Heart right ventricle (tissue), 16 donors: Measurements from ENCODE around the gene C14orf119. TPM values are rescaled to one million over a fixed set of nuclear protein-coding genes. Genes with fewer than 3 reads are reported as not detected.
"Not testable (repeated sequence)": the region's sequence is repeated elsewhere in the genome, so short reads cannot be mapped to it uniquely, and the experiment has no call there.

Experiments
- ATAC-seq, 8 donors: fragments of 200-7000 bp; cut with Tn5 transposase; one replicate each; pipeline ENCODE4 v1.9.1; 2020; ENCODE audit warnings: mild to moderate bottlenecking in 8 of 8, moderate library complexity in 8 of 8, moderate number of reproducible peaks in 1 of 8
- DNase-seq, 2 donors: peaks; one replicate each; pipeline ENCODE4 v3.0.0-alpha.2; 2020
- H3K27ac ChIP-seq, 10 donors: fragments of 200-600 bp; sonication (generic) in 2 of 10; one replicate each; pipeline versions ENCODE4 v1.5.0 to v1.8.0; 2020 to 2022; ENCODE audit warnings: mild to moderate bottlenecking in 3 of 10
- H3K27me3 ChIP-seq, 7 donors: fragments of 200-600 bp; one replicate each; pipeline ENCODE4 v1.8.0; 2021 to 2022; ENCODE audit warnings: mild to moderate bottlenecking in 2 of 7
- H3K36me3 ChIP-seq, 9 donors: fragments of 200-600 bp; sonication (generic) in 1 of 9; one replicate each; pipeline versions ENCODE4 v1.5.0 to v1.8.0; 2020 to 2022; ENCODE audit warnings: mild to moderate bottlenecking in 2 of 9
- H3K4me1 ChIP-seq, 9 donors: fragments of 200-600 bp; sonication (generic) in 1 of 9; one replicate each; pipeline versions ENCODE4 v1.5.0 to v1.8.0; 2020 to 2022; ENCODE audit warnings: mild to moderate bottlenecking in 4 of 9
- H3K4me3 ChIP-seq, 10 donors: fragments of 200-600 bp; sonication (generic) in 2 of 10; one replicate each; pipeline versions ENCODE4 v1.5.0 to v1.8.0; 2020 to 2022; ENCODE audit warnings: mild to moderate bottlenecking in 7 of 10, moderate library complexity in 2 of 10
- H3K9me3 ChIP-seq, 11 donors: fragments of 200-600 bp in 10 of 11; sonication (generic) in 2 of 11; one replicate each; pipeline versions ENCODE4 v1.5.0 to v1.8.0; 2013 to 2022; ENCODE audit warnings: mild to moderate bottlenecking in 2 of 11, control low read depth in 1 of 11, moderate library complexity in 1 of 11
- CTCF ChIP-seq, 9 donors: fragments of 200-600 bp; sonication (generic) in 2 of 9; IDR thresholded peaks; one replicate each; pipeline versions ENCODE4 v1.5.0 to v1.8.0; 2021 to 2022; ENCODE audit warnings: antibody characterized with exemption in 9 of 9, mild to moderate bottlenecking in 5 of 9, moderate library complexity in 1 of 9
- WGBS, 2 donors: extraction: QIAGEN DNeasy Blood & Tissue Kit; methylation state at CpG; one replicate each; pipeline ENCODE4 v1.1.7; 2013; ENCODE audit warnings: inconsistent platforms in 1 of 2; 5-methylcytosine and 5-hydroxymethylcytosine counted together
- intact Hi-C, 10 donors: fragments of 100-400 bp; cut with DNase I; formaldehyde crosslinking; loops; one replicate each; pipeline versions ENCODE4 v1.11.1 to v1.14.2; 2022
- polyA plus RNA-seq, 2 donors: library from polyadenylated mRNA; stranded (reverse); fragments of 200-250 nt; gene quantifications; one replicate each; pipeline ENCODE4 v1.2.3, GENCODE V29; 2013
- total RNA-seq, 10 donors: library from RNA; stranded (reverse); fragmentation: NEBNext Ultra II Directional in 3 of 10; extraction: Animal tissue kit (Norgen Biotek cat#: 25700) in 3 of 10; gene quantifications; one replicate each; pipeline versions ENCODE4 v1.2.1 to v1.2.4, GENCODE V29; 2021 to 2023
- donor health status: Arrhythmogenic right ventricular cardiomyopathy.
- donor health status: ischemic (EF 13 %, LVEDD 7.1; RV severe dilation, severe dysfunction).
- donor health status: healthy with polysubstance abuse.
- donor health status: DM: no; HTN: yes; CAD: no.
- donor health status: DM: no; HTN: no; CAD: no.
- donor health status: ischemic (EF 25% LVEDD 6.9; RV normal size, moderate dysfunction).
- donor health status: ischemic (EF 25% LVEDD 5.7; RV mildly dilated, moderate dysfunction).
- donor health status: healthy.
- donor health status: DM: yes; HTN: yes; CAD: no.
- donor health status: Ischemic cardiomyopathy.
- donor health status: ischemic (EF 35%, LVEDD 5.7; RV mildly dilated, moderate dysfunction).
- donor health status: nonischemic (EF 11% LVEDD 7.7; RV severe dilation, severe dysfunction).
- donor health status: DM: yes; HTN: yes; CAD: no.
- donor health status: PGD.
- donor health status: ischemic (EF 29% LVEDD 5.4; RV normal size, mild dysfunction).
- donor health status: nonischemic (EF 23%, LVEDD 6.1; RV moderate dilation, normal function).

Gene C14orf119
- total and polyA plus RNA-seq, 12 donors, result 9.8 to 43.3 (median 28.4) TPM

- Histone ChIP-seq H3K27me3 (peaks cover 0 to 2% (median 0%) of the 10 kb centered on the region in 7 donors), H3K4me3 (no peak within 1 kb of the TSS), H3K9me3 (no peaks in the 10 kb centered on the region), H3K27ac (no peak within 1 kb of the TSS), H3K4me1 (peaks cover 0 to 15% (median under 1%) of the 10 kb centered on the region in 9 donors), H3K36me3 (no peaks in the 10 kb centered on the region)
- 66 to 70% methylated on average over 11 of the region's 11 CpGs for WGBS, 2 donors
- no peak for DNase-seq
- no peak for TF ChIP-seq CTCF (IDR thresholded peaks at IDR 0.05)
- ATAC-seq, result no peak
- intact Hi-C loops, result loop anchor here in 1 of 10 donors (5.0 kb wide), 1 partner anchor 37 kb away; no protein-coding TSS in a partner anchor
Measured at GRCh38 chr14:23104591-23105347, 9.5 kb downstream of the C14orf119 start, which contains the start of gene CIROP. Gene CIROP, minus strand, starts transcription at chr14:23104989. Its CDS starts 69 bp downstream, at chr14:23104920.

GRCh38 chr14:23105348-23105824, 10.1 kb downstream of the C14orf119 start:
- Histone ChIP-seq H3K4me1 (peaks cover 0 to 13% (median 0%) of the 10 kb centered on the region in 9 donors), H3K9me3 (no peaks in the 10 kb centered on the region), H3K27me3 (peaks cover 0 to 8% (median 0%) of the 10 kb centered on the region in 7 donors), H3K4me3 (no peak overlapping the region), H3K36me3 (no peaks in the 10 kb centered on the region), H3K27ac (no peak overlapping the region)
- ATAC-seq (no peak), DNase-seq (no peak)
- intact Hi-C loops, result loop anchor here in 1 of 10 donors (5.0 kb wide), 1 partner anchor 38 kb away; no protein-coding TSS in a partner anchor
- TF ChIP-seq CTCF (IDR thresholded peaks at IDR 0.05), result no peak
- 91 to 93% methylated on average over 4 of the region's 4 CpGs for WGBS, 2 donors

- DNase-seq (no peak), ATAC-seq (no peak)
- Histone ChIP-seq H3K27ac (no peak overlapping the region), H3K36me3 (no peaks in the 10 kb centered on the region), H3K4me1 (peaks cover 0 to 13% (median 0%) of the 10 kb centered on the region in 9 donors), H3K4me3 (no peak overlapping the region), H3K27me3 (peaks cover 0 to 14% (median 5%) of the 10 kb centered on the region in 7 donors), H3K9me3 (no peaks in the 10 kb centered on the region)
- intact Hi-C loops, result loop anchor here in 1 of 10 donors (5.0 kb wide), 1 partner anchor 39 kb away; no protein-coding TSS in a partner anchor
- no peak for TF ChIP-seq CTCF (IDR thresholded peaks at IDR 0.05)
Measured at GRCh38 chr14:23106747-23107045, 11.4 kb downstream of the C14orf119 start.

GRCh38 chr14:23107620-23108019, 12.3 kb downstream of the C14orf119 start:
- H3K27ac ChIP-seq, H3K9me3 ChIP-seq, DNase-seq, H3K36me3 ChIP-seq, H3K4me3 ChIP-seq, ATAC-seq: not testable (repeated sequence)
- peaks cover 0 to 15% (median 0%) of the 10 kb centered on the region in 9 donors for H3K4me1 ChIP-seq
- peaks cover 0 to 20% (median 6%) of the 10 kb centered on the region in 7 donors for H3K27me3 ChIP-seq
- 78 to 91% methylated on average over 1 to 2 of the region's 5 CpGs for WGBS, 2 donors
- intact Hi-C loops, result loop anchor here in 2 of 10 donors (2.0 to 5.0 kb wide), 2 partner anchors 39 to 40 kb away; no protein-coding TSS in a partner anchor

- 90 to 92% methylated on average over 24 of the region's 24 CpGs for WGBS, 2 donors
- not testable (repeated sequence) for ATAC-seq, H3K36me3 ChIP-seq, H3K9me3 ChIP-seq, DNase-seq, H3K27ac ChIP-seq, H3K4me3 ChIP-seq
- Histone ChIP-seq H3K4me1 (peaks cover 0 to 19% (median 0%) of the 10 kb centered on the region in 9 donors), H3K27me3 (peaks cover 0 to 23% (median 7%) of the 10 kb centered on the region in 7 donors)
- intact Hi-C loops, result loop anchor here in 2 of 10 donors (2.0 to 5.0 kb wide), 2 partner anchors 39 to 41 kb away; no protein-coding TSS in a partner anchor
Measured at GRCh38 chr14:23108169-23108568, 12.9 kb downstream of the C14orf119 start.
